GM18498 (cell line): ENCODE data around the gene SP110.
A peak's percentile ranks its signal among the peaks of the same experiment; 100 is the strongest.
"Not testable (repeated sequence)": the region's sequence is repeated elsewhere in the genome, so short reads cannot be mapped to it uniquely, and the experiment has no call there.

Experiments used
- ATAC-seq: cut with Tn5 transposase; IDR thresholded peaks from one replicate; pipeline ENCODE4 v1.9.1; 2021; ENCODE audit warnings: mild to moderate bottlenecking, moderate library complexity; ENCODE audit not compliant: unreplicated experiment

Gene SP110

GRCh38 chr2:230219419-230220331 is at the start of gene SP110:
SP110 (minus strand) TSS chr2:230219984; CDS start chr2:230216927, 3,057 bp downstream.
- peak; percentile 77 for ATAC-seq

DNA sequence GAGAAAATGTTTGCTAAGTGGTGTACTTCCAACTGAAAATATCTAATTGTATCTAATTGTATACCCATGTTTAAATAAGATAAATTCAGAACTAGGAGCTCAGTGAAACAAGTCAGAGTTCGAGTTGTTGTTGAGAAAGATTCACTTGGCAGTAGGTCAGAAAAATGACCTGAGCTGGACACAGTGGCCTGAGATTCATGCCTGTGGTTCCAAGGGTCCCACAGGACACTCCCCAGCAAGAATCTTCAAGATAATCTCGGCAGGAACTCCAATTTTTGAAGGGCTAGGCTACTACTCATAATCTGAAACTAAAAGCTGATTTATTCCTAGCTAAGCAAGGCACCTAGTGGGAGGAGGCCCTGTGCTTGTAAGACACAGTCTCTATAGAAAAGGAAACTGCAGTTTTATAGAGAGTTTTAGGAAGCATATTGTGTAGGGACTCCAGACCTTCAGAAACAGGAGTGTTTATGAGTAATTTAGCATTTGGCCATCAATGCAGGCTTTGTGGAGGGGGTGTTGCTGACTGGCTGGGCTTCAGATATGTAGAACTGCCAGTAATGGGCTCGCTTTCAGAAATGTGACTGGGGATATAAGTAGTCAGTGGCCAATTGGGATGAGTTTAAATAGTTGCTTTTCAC is 48.9 kb upstream of the SP110 start:
- peak; percentile 64 for ATAC-seq

- peak; percentile 64 for ATAC-seq
These were observed 47.8 kb upstream of the SP110 start for GRCh38 chr2:230267556-230267955.

GRCh38 chr2:230267059-230267458 is 47.3 kb upstream of the SP110 start:
- ATAC-seq = no peak

GRCh38 chr2:230266638-230267037 is 46.9 kb upstream of the SP110 start:
- ATAC-seq = no peak

GRCh38 chr2:230264945-230265344 is 45.2 kb upstream of the SP110 start:
- not testable (repeated sequence) for ATAC-seq

GRCh38 chr2:230262246-230262645 is 42.5 kb upstream of the SP110 start:
- no peak for ATAC-seq

GRCh38 chr2:230258483-230258882 is 38.7 kb upstream of the SP110 start:
- no peak for ATAC-seq

DNA sequence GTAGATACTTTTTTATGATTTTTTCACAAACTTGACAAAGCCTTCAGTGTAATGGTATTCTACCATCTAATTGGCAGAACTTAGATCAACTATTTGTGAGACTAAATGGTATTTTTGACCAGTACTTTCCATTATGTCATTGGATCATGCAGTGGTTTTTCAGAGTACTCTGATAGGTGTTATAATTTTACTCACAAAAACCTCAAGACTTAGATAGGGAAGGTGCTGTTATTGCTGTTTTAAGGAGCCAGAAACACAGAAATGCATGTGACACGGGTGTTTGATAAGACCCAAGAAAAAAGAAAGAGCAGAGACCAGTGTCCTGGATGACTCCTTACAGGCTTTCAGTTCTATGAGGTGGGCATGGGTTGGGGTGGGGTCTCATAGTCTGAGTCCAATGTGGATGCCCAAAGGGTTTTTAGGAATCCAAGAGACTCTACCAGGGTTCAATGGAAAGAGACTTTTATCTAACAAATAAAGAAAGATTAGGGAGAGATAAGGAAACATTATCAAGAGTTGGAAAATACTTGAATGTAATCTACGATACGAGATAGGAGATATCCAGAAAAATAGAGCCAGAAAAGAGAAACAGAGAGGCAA is 37.0 kb upstream of the SP110 start:
- ATAC-seq = no peak

GRCh38 chr2:230254152-230254881 is 34.5 kb upstream of the SP110 start:
- ATAC-seq = no peak

DNA sequence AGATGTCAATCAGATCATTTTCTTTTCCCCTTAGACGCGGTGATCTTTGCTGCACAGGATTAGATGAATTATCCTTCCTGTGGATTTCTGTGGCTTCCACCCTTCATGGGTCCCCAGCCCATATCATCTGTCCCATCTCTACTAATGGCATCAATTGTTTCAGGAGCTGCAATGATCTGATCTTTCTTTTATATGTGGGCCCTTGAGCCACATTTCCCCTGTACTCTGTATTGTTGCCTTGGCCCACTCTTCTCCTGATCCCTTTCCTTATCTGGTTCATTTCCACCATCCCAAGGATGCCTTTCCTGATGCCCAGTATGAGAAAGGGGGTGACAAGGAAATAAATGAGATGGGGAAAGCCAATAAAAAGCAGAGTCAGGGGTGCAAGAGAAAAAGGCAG is 30.4 kb upstream of the SP110 start:
- ATAC-seq = no peak

- ATAC-seq = no peak
These were observed 26.4 kb upstream of the SP110 start for GRCh38 chr2:230246206-230246605.

DNA sequence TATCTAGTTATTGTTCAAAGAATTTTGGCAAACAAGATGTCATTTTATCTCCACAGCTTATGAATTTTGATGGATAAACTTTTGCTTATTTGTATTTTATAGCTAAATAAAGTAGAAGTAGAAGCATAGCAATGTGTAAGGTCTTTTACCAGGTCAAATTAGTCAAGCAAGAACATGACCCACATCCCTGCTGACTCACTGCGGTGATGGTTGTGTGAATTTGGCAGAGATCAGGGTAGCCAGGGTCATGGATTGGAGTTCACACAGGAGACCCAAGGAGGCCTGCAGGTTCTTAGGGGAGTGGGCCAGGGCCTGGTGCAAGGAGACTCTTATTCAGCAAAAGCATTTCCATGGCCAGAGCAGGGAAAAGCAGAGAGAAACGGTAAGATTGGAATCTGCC is 24.4 kb upstream of the SP110 start:
- no peak for ATAC-seq

DNA sequence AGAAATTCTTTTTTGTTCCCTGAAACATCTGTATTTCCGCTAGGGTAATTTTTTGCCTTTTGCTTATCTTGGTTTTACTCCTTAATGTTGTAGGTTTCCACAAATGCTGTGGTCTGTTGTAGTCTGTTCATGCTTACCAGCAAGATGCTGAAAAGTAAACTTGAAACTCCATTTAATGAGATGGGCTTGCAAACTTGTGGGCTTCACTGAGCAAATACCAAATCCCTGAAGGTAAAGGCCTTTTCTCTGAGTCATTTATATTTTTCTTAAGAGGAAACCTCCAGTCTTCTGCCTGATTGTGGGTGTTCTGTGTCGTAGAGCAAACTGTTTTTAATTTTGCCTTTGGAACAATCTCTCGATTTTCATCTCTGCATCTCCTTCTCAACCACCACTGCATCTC is 15.1 kb upstream of the SP110 start:
- ATAC-seq = no peak

GRCh38 chr2:230234122-230234722 is 14.4 kb upstream of the SP110 start:
- ATAC-seq = peak; percentile 72

DNA sequence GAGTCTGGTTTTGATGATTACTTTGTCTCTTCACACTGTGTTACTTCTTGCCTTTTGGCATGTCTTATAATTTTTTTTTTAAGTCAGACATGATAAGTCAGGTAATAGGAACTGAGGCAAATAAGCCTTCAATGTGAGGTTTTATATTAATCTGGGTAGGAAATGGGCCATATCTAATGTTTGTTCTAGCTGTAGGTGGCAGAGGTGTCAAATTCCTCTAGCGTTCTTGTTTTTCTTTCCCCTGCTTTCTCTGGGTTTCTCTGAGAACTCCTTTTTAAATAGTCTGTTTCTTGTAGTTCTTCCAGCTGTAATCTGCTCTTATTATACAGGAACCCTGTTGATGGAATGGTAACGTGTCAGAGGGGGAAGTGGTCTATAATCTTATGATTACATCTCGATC is 11.5 kb upstream of the SP110 start:
- no peak for ATAC-seq

GRCh38 chr2:230230496-230231200 is 10.9 kb upstream of the SP110 start:
- no peak for ATAC-seq

- no peak for ATAC-seq
These were observed 10.3 kb upstream of the SP110 start for GRCh38 chr2:230230087-230230486.

DNA sequence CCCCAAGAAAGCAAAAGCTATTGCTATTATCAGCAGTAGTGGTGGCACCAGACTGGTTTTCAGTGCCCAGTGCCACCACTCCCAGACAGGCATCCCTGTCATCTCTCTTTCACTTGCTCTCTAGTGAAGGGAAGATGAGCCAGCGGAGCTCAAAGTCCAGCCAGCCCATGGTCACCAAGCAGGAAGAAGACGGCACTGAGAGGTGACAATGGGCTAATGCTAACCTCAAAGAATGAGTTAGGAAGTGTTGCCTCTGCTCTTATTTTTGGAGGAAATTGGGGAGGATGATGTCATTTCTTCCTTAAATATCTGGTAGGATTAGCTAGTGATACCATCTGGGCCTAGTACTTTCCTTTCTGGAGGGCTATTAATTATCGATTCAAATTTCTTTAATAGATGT is 7.4 kb upstream of the SP110 start:
- no peak for ATAC-seq

GRCh38 chr2:230226051-230226551 is 6.3 kb upstream of the SP110 start:
- peak; percentile 78 for ATAC-seq
